ENCODE results near the gene PRDM16.

The PRDM16 gene

DNA sequence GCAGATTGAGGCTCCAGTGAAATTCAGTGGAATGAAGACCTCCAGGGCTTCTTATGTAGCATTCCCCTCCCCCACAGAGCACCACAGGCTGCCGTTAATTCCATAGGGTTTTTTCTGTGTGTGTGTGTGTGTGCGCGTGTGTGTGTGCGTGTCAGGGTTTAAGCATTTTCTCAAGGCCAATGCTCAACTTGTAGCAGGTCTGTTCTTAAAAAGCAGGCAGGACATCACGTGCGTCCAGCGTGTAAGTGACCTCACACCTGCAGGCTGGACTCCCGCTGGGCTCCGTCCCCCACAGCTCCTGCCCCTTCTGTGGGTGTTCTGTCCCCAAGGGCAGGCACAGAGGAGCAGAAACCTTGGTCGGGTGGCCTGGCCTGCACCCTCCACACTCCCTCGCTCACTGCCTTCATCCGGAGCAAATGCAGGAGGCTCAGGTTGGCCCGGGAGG, 5.3 kb downstream of the PRDM16 start:
- no peak for DNase-seq (ENCODE audit: low read depth)
- no peak overlapping the region for H3K4me3 ChIP-seq (ENCODE audit: low read depth, low read length)
- TF ChIP-seq CTCF (IDR thresholded peaks at IDR 0.05; ENCODE audit: low read depth, low read length, missing control alignments), result no peak

GRCh38 chr1:3074800-3075199, 5.8 kb downstream of the PRDM16 start:
- no peak overlapping the region for H3K4me3 ChIP-seq (ENCODE audit: low read depth, low read length)
- no peak for DNase-seq (ENCODE audit: low read depth)
- TF ChIP-seq CTCF (IDR thresholded peaks at IDR 0.05; ENCODE audit: low read depth, low read length, missing control alignments), result no peak

GRCh38 chr1:3075666-3076362, 6.8 kb downstream of the PRDM16 start:
- no peak for DNase-seq (ENCODE audit: low read depth)
- no peak for TF ChIP-seq CTCF (IDR thresholded peaks at IDR 0.05; ENCODE audit: low read depth, low read length, missing control alignments)
- no peak overlapping the region for H3K4me3 ChIP-seq (ENCODE audit: low read depth, low read length)

- DNase-seq (ENCODE audit: low read depth), result no peak
- no peak for TF ChIP-seq CTCF (IDR thresholded peaks at IDR 0.05; ENCODE audit: low read depth, low read length, missing control alignments)
- no peak overlapping the region for H3K4me3 ChIP-seq (ENCODE audit: low read depth, low read length)
Measured at GRCh38 chr1:3076363-3076740, 7.3 kb downstream of the PRDM16 start.

DNA sequence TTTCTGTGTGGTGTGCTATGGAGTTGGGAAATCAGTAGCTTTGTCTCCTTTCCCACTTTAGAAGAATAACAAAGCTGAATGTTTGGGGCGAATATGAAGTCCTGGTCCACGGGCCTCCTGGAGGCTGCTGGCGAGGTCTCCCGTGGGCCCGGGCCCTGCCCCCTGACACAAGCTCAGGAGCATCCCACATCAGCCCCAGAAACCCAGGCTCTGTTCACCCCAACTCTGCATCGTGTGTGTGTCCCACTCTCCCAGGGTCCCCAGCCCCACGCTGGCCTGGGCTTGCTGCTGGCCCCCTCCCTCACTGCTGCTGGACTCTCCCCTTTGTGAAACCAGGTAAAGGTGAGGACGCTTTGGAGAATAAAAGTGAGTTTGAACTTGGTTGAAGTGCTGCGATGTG, 8.1 kb downstream of the PRDM16 start:
- no peak for TF ChIP-seq CTCF (IDR thresholded peaks at IDR 0.05; ENCODE audit: low read depth, low read length, missing control alignments)
- H3K4me3 ChIP-seq (ENCODE audit: low read depth, low read length), result no peak overlapping the region
- DNase-seq (ENCODE audit: low read depth), result no peak

DNA sequence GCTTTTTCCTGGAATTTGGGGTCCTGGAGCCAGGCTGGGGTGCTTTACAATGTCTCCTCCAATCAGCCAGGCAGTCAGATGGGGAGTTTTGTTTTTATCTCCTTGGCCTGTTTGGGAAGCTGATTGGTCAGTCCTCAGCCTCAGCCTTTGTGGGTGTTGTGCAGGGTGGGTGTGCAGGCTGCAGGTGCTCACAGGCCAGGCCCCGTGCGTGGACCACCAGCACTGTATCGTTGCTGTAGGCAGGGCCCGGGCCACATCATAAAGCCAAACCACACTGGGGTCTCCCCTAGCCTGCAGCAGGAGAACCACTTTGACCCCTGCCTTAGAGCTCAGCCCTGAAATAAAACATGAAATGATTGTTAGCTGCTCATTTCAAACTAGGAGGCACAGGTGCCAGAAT, 8.6 kb downstream of the PRDM16 start:
- no peak overlapping the region for H3K4me3 ChIP-seq (ENCODE audit: low read depth, low read length)
- DNase-seq (ENCODE audit: low read depth), result no peak
- no peak for TF ChIP-seq CTCF (IDR thresholded peaks at IDR 0.05; ENCODE audit: low read depth, low read length, missing control alignments)

- DNase-seq (ENCODE audit: low read depth), result no peak
- no peak overlapping the region for H3K4me3 ChIP-seq (ENCODE audit: low read depth, low read length)
- no peak for TF ChIP-seq CTCF (IDR thresholded peaks at IDR 0.05; ENCODE audit: low read depth, low read length, missing control alignments)
Measured at GRCh38 chr1:3078430-3078861, 9.4 kb downstream of the PRDM16 start.
